ENCODE data around the gene EHHADH. TPM values are rescaled to one million over a fixed set of nuclear protein-coding genes. Genes with fewer than 3 reads are reported as not detected.

Gene EHHADH
- total RNA-seq, 1 experiment from 2014 or later: 12.1 TPM

- in situ Hi-C loops (cut with HindIII; ENCODE audit: low pct_unique_long_range_greater_than_20kb, low sequenced_read_pairs): no loop called here
- peak; percentile 15 for DNase-seq (ENCODE audit: low read depth, low spot score)
Observed at GRCh38 chr3:185208823-185209222, 45.0 kb downstream of the EHHADH start.

GRCh38 chr3:185207931-185208746 lies 45.7 kb downstream of the EHHADH start:
- in situ Hi-C loops (cut with HindIII; ENCODE audit: low pct_unique_long_range_greater_than_20kb, low sequenced_read_pairs): no loop called here
- no peak for DNase-seq (ENCODE audit: low read depth, low spot score)

DNA sequence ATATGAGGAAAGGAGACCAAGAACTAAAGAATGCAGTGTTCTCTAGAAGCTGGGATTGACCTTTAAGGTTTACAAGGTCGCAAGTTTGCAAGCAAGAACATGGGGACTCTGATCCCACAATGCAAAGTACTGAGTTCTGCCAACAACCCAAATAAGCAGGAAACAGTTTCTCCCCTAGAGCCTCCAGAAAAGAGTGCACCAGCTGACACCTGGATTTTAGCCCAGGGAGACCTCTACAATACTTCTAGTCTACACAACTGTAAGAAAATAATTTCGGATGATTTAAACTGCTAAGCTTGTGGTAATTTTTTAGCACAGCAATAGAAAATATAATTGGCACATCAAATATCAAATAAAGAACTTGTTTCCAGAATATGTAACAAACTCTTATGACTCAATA lies 46.4 kb downstream of the EHHADH start:
- DNase-seq (ENCODE audit: low read depth, low spot score): no peak
- in situ Hi-C loops (cut with HindIII; ENCODE audit: low pct_unique_long_range_greater_than_20kb, low sequenced_read_pairs): no loop called here

GRCh38 chr3:185205865-185206264 lies 48.0 kb downstream of the EHHADH start:
- in situ Hi-C loops (cut with HindIII; ENCODE audit: low pct_unique_long_range_greater_than_20kb, low sequenced_read_pairs): no loop called here
- no peak for DNase-seq (ENCODE audit: low read depth, low spot score)

- in situ Hi-C loops (cut with HindIII; ENCODE audit: low pct_unique_long_range_greater_than_20kb, low sequenced_read_pairs): no loop called here
- DNase-seq (ENCODE audit: low read depth, low spot score): no peak
Observed at GRCh38 chr3:185204894-185205293, 49.0 kb downstream of the EHHADH start.

DNA sequence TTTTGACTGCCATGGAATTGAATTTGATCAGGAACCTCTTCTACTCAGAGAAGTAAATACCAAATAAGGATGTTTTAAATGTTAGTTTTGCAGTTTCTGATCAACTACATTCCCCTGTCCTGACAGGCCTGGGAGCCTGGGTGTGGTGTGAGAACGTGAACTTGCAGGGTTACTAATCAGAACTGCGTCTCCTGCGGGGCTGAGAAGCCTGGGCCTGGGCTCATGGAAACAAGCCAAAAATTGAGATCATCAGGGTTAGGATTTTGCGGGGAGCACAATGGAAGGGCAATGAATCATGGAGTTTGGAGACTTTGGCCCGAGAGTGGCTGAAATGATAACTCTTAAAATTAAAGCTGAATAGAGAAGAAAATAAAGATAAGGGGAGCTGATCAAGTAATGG lies 53.2 kb downstream of the EHHADH start:
- in situ Hi-C loops (cut with HindIII; ENCODE audit: low pct_unique_long_range_greater_than_20kb, low sequenced_read_pairs): no loop called here
- DNase-seq (ENCODE audit: low read depth, low spot score): no peak

GRCh38 chr3:185199671-185200070 lies 54.2 kb downstream of the EHHADH start:
- in situ Hi-C loops (cut with HindIII; ENCODE audit: low pct_unique_long_range_greater_than_20kb, low sequenced_read_pairs): no loop called here
- DNase-seq (ENCODE audit: low read depth, low spot score): no peak

DNA sequence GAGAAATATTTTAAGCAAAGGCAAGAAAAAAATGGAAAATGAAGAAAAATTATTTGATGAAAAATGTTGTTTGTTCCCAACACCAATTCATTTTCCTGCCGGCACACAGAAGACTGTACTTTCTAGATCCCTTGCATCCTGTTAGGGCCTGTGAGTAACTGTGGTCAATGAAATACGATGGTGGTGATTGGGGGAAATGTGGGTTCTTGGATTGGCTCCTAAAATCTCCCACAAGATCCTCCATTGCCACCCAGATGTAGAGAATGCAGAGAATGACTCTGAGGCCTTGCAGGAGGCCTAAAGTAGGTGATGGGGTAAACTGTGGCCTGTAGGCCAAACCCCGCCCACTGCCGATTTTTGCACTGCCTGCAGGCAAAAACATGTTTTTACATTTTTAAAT lies 54.6 kb downstream of the EHHADH start:
- DNase-seq (ENCODE audit: low read depth, low spot score): no peak
- in situ Hi-C loops (cut with HindIII; ENCODE audit: low pct_unique_long_range_greater_than_20kb, low sequenced_read_pairs): no loop called here

DNA sequence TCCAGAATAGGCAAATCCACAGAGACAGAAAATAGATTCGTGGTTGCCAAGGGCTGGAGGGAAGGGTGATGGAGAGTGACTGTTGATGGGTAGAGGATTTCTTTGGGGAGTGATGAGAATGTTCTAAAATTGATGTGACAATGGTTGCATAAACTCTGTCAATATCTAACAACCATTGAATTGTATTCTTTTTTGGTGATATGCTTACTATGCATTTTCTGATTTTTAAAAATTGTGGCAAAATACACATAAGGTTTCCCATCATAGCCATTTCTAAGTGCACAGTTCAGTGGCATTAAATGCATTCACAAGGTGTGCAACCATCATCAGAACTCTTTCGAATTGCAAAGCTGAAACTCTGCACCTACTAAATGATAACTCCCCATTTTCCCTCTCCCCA lies 56.8 kb downstream of the EHHADH start:
- no peak for DNase-seq (ENCODE audit: low read depth, low spot score)
- in situ Hi-C loops (cut with HindIII; ENCODE audit: low pct_unique_long_range_greater_than_20kb, low sequenced_read_pairs): no loop called here

- in situ Hi-C loops (cut with HindIII; ENCODE audit: low pct_unique_long_range_greater_than_20kb, low sequenced_read_pairs): no loop called here
- DNase-seq (ENCODE audit: low read depth, low spot score): no peak
Observed at GRCh38 chr3:185195652-185196051, 58.2 kb downstream of the EHHADH start.

DNA sequence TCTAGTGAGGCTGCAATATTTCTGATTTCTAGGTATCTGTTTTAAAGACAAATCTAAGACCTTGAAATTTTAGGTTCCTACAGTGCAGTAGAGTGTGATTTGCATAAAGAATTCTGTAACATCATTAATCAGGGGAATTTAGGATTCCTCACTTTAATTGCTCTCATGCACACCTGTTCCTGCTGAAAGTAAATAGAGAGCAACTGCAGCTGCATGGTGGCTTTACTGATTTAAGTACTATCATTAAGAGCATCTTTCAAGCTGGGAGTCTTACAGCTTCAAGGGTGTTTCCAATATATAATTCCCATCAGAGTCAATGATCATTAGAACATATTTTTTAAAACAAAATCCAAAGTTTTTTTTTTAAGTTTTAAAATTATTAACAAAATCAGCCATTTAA lies 65.0 kb downstream of the EHHADH start:
- in situ Hi-C loops (cut with HindIII; ENCODE audit: low pct_unique_long_range_greater_than_20kb, low sequenced_read_pairs): no loop called here

GRCh38 chr3:185187391-185187790 lies 66.5 kb downstream of the EHHADH start:
- peak; percentile 52 for DNase-seq (ENCODE audit: low read depth, low spot score)
- in situ Hi-C loops (cut with HindIII; ENCODE audit: low pct_unique_long_range_greater_than_20kb, low sequenced_read_pairs): no loop called here

More for the DNA sequence above, 65.0 kb downstream of the EHHADH start:
- DNase-seq (ENCODE audit: low read depth, low spot score): no peak

GRCh38 chr3:185176750-185177359 lies 77.0 kb downstream of the EHHADH start:
- in situ Hi-C loops (cut with HindIII; ENCODE audit: low pct_unique_long_range_greater_than_20kb, low sequenced_read_pairs): no loop called here
- peak; percentile 67 for DNase-seq (ENCODE audit: low read depth, low spot score)

DNA sequence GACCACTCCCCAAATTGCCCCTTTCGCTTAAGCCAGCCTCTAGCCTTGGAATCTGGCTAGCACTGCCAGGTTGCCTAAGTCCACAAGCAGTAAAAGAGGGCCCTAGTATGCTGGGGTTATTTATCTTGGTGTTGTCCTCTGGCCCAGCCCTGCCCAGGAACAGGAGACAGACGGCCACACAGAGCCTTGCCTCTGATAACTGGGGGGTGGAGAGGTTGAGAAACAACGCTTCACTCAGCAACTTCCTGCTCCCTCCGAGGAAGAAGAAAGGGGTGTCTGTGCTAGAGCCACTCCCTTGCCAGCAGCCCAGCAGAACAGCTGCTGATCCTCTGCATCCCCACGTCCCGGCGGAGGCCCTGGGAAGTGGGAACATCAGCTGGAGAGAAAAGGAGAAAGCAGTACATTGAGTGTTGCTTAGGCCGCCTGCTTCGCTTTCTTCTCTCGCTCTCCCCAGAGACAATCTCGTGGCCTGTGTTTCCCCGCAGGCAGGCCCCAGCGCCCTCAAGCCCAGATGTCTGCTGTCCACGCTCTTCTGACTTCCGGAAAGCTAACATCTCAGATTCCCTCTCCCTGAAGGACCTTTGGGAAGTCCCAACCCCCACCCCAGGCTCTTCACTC lies 78.4 kb downstream of the EHHADH start:
- DNase-seq (ENCODE audit: low read depth, low spot score): peak; percentile 99
- in situ Hi-C loops (cut with HindIII; ENCODE audit: low pct_unique_long_range_greater_than_20kb, low sequenced_read_pairs): no loop called here

DNA sequence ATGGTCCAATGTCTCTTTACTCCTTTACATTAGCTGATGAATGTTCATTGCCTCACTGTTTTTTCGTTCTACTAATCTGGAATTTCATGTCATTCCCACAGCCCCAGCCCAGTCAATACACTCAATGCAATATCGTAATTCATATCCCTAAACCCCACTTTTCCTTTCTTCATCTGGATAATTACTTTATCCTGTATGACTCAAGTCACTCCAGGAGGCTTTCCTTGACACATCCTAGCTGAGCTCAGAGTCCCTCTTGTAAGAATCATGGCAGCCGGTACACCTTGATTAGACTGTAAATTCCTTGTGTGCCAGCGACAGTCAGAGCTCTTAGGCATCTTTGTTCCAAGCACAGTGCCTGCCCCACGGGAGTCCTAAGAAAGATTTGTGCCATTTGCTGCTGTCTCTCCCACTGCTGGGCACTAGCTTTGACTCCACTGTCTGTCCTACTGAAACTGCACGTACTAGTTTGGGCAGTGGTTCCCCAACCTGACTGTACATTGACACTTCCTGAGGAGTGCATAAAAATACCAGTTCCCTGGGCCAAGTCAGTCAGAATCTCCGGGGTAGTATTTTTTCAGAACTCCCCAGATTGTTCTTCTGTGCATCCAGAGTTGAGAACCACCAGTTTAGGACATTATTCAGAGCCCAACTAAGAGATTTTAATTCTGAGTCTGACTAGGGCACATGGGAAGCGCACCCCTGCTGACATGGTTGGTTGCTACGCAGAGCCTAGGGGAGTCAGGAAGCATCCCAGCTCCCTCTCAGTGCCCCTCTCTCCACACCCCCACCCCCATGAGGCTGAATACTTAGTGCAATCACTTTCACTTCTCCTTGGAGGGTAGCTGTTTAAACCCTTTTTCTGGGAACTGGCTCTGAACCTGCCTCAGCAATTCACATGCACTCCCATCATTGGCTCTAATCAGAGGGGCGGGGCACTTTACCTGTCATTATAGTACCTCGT lies 81.5 kb downstream of the EHHADH start:
- DNase-seq (ENCODE audit: low read depth, low spot score): no peak

GRCh38 chr3:185164428-185165217 lies 89.2 kb downstream of the EHHADH start:
- in situ Hi-C loops (cut with HindIII; ENCODE audit: low pct_unique_long_range_greater_than_20kb, low sequenced_read_pairs): no loop called here
- no peak for DNase-seq (ENCODE audit: low read depth, low spot score)

More for the DNA sequence above, 81.5 kb downstream of the EHHADH start:
- in situ Hi-C loops (cut with HindIII; ENCODE audit: low pct_unique_long_range_greater_than_20kb, low sequenced_read_pairs): no loop called here

DNA sequence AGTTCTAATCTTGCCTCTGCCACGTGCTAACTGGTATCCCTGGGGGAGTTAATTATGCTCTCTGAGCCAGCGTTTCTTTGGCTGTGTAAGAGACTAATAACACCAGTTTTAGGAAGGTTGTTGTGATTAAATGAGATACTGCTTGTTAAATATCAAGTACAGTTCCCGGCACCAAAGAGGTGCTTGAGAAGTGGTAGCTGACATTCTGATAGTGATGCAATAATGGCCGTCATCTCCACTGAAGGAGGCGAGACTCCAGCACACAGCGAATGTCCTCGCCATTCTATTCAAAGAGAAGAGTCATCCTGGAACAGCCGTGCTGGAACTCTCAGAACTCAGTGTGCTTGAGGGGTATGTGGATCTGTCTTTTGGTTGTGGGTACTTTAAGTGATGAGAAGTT lies 91.2 kb downstream of the EHHADH start:
- DNase-seq (ENCODE audit: low read depth, low spot score): no peak
- in situ Hi-C loops (cut with HindIII; ENCODE audit: low pct_unique_long_range_greater_than_20kb, low sequenced_read_pairs): no loop called here

All from SK-MEL-5 (cell line).